Measurements from ENCODE around the gene MTRF1. TPM values are rescaled to one million over a fixed set of nuclear protein-coding genes. Genes with fewer than 3 reads are reported as not detected.

Gene MTRF1
- total RNA-seq, 1 experiment from 2014 or later: 11.4 TPM

DNA sequence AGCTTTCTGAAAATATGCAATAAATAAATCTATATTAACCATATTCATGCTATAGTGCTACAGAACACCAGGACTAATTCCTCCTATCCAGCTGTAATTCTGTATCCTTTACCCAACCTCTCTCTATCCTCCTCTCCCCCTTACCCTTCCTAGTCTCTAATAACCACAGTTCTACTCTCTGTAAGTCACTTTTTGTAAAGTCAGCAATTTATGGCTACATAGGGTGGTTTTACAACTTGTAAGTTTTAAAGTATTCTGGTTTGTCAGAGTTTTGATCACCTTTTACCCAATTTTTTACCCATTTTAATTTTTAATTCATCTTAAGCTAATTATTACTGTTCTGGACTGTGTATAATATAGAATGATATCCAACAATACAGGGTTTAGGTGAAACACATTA is 34.0 kb downstream of the MTRF1 start:
- ChIA-PET CTCF (no interaction called here), RAD21 (ENCODE audit: low non-redundant PET in 1 of 2, low total read pairs in 2 of 2, uncharacterized antibody in 2 of 2, unreplicated experiment in 2 of 2) (no interaction called here), POLR2A (interaction anchor here (0.9 kb wide), 1 partner anchor 9 kb away, joined by 3 read pairs; no protein-coding TSS in a partner anchor)
- no peak for ATAC-seq
- H3K4me2 ChIP-seq (ENCODE audit: low read length): no peak overlapping the region
- no peaks in the 10 kb centered on the region for H3K27me3 ChIP-seq (ENCODE audit: insufficient read depth, low read length)
- intact Hi-C loops (cut with micrococcal nuclease): no loop called here
- H3K36me3 ChIP-seq (ENCODE audit: control insufficient read depth in 1 of 2, insufficient read depth in 2 of 2, low read length in 2 of 2): no peaks in the 10 kb centered on the region
- no peak overlapping the region for H2AFZ ChIP-seq (ENCODE audit: low read depth, low read length, poor library complexity, severe bottlenecking)
- no peaks in the 10 kb centered on the region for H3K9me2 ChIP-seq (ENCODE audit: insufficient read depth)
- H4K20me1 ChIP-seq (ENCODE audit: insufficient read depth): no peaks in the 10 kb centered on the region
- TF ChIP-seq, protein P1, sequence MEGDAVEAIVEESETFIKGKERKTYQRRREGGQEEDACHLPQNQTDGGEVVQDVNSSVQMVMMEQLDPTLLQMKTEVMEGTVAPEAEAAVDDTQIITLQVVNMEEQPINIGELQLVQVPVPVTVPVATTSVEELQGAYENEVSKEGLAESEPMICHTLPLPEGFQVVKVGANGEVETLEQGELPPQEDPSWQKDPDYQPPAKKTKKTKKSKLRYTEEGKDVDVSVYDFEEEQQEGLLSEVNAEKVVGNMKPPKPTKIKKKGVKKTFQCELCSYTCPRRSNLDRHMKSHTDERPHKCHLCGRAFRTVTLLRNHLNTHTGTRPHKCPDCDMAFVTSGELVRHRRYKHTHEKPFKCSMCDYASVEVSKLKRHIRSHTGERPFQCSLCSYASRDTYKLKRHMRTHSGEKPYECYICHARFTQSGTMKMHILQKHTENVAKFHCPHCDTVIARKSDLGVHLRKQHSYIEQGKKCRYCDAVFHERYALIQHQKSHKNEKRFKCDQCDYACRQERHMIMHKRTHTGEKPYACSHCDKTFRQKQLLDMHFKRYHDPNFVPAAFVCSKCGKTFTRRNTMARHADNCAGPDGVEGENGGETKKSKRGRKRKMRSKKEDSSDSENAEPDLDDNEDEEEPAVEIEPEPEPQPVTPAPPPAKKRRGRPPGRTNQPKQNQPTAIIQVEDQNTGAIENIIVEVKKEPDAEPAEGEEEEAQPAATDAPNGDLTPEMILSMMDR (IDR thresholded peaks at IDR 0.05 in 2 of 3, conservative IDR thresholded peaks at IDR 0.05 in 1 of 3; ENCODE audit: borderline replicate concordance in 1 of 3, insufficient read depth in 1 of 3, low read depth in 2 of 3, low read length in 2 of 3): no peak
- TF ChIP-seq EGR1 (IDR thresholded peaks at IDR 0.05; ENCODE audit: low read depth) (no peak), EZH2phosphoT487 (IDR thresholded peaks at IDR 0.05; ENCODE audit: borderline replicate concordance) (no peak), POLR2A (IDR thresholded peaks at IDR 0.05; ENCODE audit: borderline replicate concordance, extremely low read depth, insufficient read depth, insufficient read length) (no peak), ELF1 (IDR thresholded peaks at IDR 0.05; ENCODE audit: borderline replicate concordance, low read depth) (no peak), ZNF274 (IDR thresholded peaks at IDR 0.05; ENCODE audit: low read depth, low read length) (no peak), ZFX (IDR thresholded peaks at IDR 0.05) (no peak), EZH2 (IDR thresholded peaks at IDR 0.05) (no peak), RAD21 (IDR thresholded peaks at IDR 0.05; ENCODE audit: low read depth) (no peak), SRF (IDR thresholded peaks at IDR 0.05; ENCODE audit: low read depth) (no peak), POLR2AphosphoS5 (IDR thresholded peaks at IDR 0.05; ENCODE audit: low read depth, low read length) (no peak), SP1 (IDR thresholded peaks at IDR 0.05; ENCODE audit: low read depth) (no peak), TCF7L2 (IDR thresholded peaks at IDR 0.05; ENCODE audit: borderline replicate concordance, extremely low read depth, insufficient read depth, insufficient read length) (no peak), CEBPB (IDR thresholded peaks at IDR 0.05; ENCODE audit: low read depth) (no peak), JUND (IDR thresholded peaks at IDR 0.05) (no peak), FOSL1 (IDR thresholded peaks at IDR 0.05; ENCODE audit: low read depth) (no peak)
- TF ChIP-seq, protein P2, sequence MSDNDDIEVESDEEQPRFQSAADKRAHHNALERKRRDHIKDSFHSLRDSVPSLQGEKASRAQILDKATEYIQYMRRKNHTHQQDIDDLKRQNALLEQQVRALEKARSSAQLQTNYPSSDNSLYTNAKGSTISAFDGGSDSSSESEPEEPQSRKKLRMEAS (IDR thresholded peaks at IDR 0.05): no peak
- TF ChIP-seq, protein P3, sequence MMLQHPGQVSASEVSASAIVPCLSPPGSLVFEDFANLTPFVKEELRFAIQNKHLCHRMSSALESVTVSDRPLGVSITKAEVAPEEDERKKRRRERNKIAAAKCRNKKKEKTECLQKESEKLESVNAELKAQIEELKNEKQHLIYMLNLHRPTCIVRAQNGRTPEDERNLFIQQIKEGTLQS (IDR thresholded peaks at IDR 0.05): no peak
- TF ChIP-seq, protein P4, sequence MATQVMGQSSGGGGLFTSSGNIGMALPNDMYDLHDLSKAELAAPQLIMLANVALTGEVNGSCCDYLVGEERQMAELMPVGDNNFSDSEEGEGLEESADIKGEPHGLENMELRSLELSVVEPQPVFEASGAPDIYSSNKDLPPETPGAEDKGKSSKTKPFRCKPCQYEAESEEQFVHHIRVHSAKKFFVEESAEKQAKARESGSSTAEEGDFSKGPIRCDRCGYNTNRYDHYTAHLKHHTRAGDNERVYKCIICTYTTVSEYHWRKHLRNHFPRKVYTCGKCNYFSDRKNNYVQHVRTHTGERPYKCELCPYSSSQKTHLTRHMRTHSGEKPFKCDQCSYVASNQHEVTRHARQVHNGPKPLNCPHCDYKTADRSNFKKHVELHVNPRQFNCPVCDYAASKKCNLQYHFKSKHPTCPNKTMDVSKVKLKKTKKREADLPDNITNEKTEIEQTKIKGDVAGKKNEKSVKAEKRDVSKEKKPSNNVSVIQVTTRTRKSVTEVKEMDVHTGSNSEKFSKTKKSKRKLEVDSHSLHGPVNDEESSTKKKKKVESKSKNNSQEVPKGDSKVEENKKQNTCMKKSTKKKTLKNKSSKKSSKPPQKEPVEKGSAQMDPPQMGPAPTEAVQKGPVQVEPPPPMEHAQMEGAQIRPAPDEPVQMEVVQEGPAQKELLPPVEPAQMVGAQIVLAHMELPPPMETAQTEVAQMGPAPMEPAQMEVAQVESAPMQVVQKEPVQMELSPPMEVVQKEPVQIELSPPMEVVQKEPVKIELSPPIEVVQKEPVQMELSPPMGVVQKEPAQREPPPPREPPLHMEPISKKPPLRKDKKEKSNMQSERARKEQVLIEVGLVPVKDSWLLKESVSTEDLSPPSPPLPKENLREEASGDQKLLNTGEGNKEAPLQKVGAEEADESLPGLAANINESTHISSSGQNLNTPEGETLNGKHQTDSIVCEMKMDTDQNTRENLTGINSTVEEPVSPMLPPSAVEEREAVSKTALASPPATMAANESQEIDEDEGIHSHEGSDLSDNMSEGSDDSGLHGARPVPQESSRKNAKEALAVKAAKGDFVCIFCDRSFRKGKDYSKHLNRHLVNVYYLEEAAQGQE (IDR thresholded peaks at IDR 0.05; ENCODE audit: low read depth): no peak
- TF ChIP-seq, protein P5, sequence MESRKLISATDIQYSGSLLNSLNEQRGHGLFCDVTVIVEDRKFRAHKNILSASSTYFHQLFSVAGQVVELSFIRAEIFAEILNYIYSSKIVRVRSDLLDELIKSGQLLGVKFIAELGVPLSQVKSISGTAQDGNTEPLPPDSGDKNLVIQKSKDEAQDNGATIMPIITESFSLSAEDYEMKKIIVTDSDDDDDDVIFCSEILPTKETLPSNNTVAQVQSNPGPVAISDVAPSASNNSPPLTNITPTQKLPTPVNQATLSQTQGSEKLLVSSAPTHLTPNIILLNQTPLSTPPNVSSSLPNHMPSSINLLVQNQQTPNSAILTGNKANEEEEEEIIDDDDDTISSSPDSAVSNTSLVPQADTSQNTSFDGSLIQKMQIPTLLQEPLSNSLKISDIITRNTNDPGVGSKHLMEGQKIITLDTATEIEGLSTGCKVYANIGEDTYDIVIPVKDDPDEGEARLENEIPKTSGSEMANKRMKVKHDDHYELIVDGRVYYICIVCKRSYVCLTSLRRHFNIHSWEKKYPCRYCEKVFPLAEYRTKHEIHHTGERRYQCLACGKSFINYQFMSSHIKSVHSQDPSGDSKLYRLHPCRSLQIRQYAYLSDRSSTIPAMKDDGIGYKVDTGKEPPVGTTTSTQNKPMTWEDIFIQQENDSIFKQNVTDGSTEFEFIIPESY (IDR thresholded peaks at IDR 0.05; ENCODE audit: extremely low read depth, insufficient replicate concordance, low read length): no peak
- peaks cover 0 to 3% of the 10 kb centered on the region in 2 experiments; a peak in 1 of 4 replicates for H3K4me1 ChIP-seq (ENCODE audit: control insufficient read depth in 1 of 2, insufficient read depth in 2 of 2, low read length in 2 of 2)
- H3K4me3 ChIP-seq (replicated peaks in 1 of 2; ENCODE audit: low read depth in 1 of 2, low read length in 2 of 2): no peak overlapping the region
- no peaks in the 10 kb centered on the region for H3K9me3 ChIP-seq (ENCODE audit: control insufficient read depth in 1 of 2, insufficient read depth in 1 of 2, low read depth in 1 of 2, low read length in 2 of 2)
- H3K9ac ChIP-seq (ENCODE audit: low read length): no peak overlapping the region
- no peak for DNase-seq (ENCODE audit: low read depth, low spot score)
- no peaks in the 10 kb centered on the region for H3K79me2 ChIP-seq (ENCODE audit: insufficient read depth, low read length)
- BruUV-seq (replicated peaks): no TSS peak
- H3K27ac ChIP-seq (ENCODE audit: low read depth, low read length): no peak overlapping the region
